RWPE2 (cell line): ENCODE data around the gene USP24.
"Not testable (repeated sequence)": the region's sequence is repeated elsewhere in the genome, so short reads cannot be mapped to it uniquely, and the experiment has no call there.

Source experiments
- ATAC-seq: fragments of 200-7000 bp; cut with Tn5 transposase; 3 replicates; pipeline ENCODE4 v1.9.1; 2021; ENCODE audit warnings: low read depth
- DNase-seq: peaks from one replicate; pipeline ENCODE4 v3.0.0-alpha.2; 2020; ENCODE audit warnings: low spot score
- H3K27ac ChIP-seq: fragments of 450-650 bp; 2 replicates; pipeline ENCODE4 v1.5.1; 2017; ENCODE audit warnings: mild to moderate bottlenecking; ENCODE audit not compliant: poor library complexity, severe bottlenecking
- H3K27me3 ChIP-seq: fragments of 250-450 bp; sonication (Bioruptor Pico); 2 replicates; pipeline ENCODE4 v1.5.1; 2021; ENCODE audit warnings: mild to moderate bottlenecking, moderate library complexity; ENCODE audit not compliant: insufficient read depth, poor library complexity, severe bottlenecking
- H3K36me3 ChIP-seq: fragments of 250-450 bp; sonication (Bioruptor Pico); 2 replicates; pipeline ENCODE4 v1.5.1; 2020; ENCODE audit warnings: low read depth, mild to moderate bottlenecking, moderate library complexity
- H3K4me1 ChIP-seq: fragments of 250-450 bp; sonication (Bioruptor Pico); 2 replicates; pipeline ENCODE4 v1.5.1; 2021; ENCODE audit warnings: mild to moderate bottlenecking, moderate library complexity; ENCODE audit not compliant: insufficient read depth, poor library complexity, severe bottlenecking
- H3K4me3 ChIP-seq: fragments of 250-450 bp; sonication (Bioruptor Pico); 2 replicates; pipeline ENCODE4 v1.5.1; 2021; ENCODE audit warnings: mild to moderate bottlenecking, moderate library complexity; ENCODE audit not compliant: severe bottlenecking
- H3K9me3 ChIP-seq: fragments of 250-450 bp; sonication (Bioruptor Pico); 2 replicates; pipeline ENCODE4 v1.5.1; 2021; ENCODE audit warnings: mild to moderate bottlenecking, moderate library complexity; ENCODE audit not compliant: severe bottlenecking
- TF ChIP-seq, protein P1 (sequence below): fragments of 450-650 bp; IDR thresholded peaks from one replicate; pipeline ENCODE4 v1.5.1; 2017; ENCODE audit warnings: mild to moderate bottlenecking, moderate library complexity; ENCODE audit not compliant: poor library complexity, severe bottlenecking

The USP24 gene

GRCh38 chr1:55195521-55196233, 19.5 kb downstream of the USP24 start:
- no peak; the same call in 2 of the 3 replicates for ATAC-seq
- Histone ChIP-seq H3K27ac (no peak overlapping the region), H3K36me3 (peaks cover 20% of the 10 kb centered on the region), H3K9me3 (no peaks in the 10 kb centered on the region), H3K27me3 (no peaks in the 10 kb centered on the region), H3K4me3 (no peak overlapping the region), H3K4me1 (no peaks in the 10 kb centered on the region)
- no peak for DNase-seq
- TF ChIP-seq, protein P1, sequence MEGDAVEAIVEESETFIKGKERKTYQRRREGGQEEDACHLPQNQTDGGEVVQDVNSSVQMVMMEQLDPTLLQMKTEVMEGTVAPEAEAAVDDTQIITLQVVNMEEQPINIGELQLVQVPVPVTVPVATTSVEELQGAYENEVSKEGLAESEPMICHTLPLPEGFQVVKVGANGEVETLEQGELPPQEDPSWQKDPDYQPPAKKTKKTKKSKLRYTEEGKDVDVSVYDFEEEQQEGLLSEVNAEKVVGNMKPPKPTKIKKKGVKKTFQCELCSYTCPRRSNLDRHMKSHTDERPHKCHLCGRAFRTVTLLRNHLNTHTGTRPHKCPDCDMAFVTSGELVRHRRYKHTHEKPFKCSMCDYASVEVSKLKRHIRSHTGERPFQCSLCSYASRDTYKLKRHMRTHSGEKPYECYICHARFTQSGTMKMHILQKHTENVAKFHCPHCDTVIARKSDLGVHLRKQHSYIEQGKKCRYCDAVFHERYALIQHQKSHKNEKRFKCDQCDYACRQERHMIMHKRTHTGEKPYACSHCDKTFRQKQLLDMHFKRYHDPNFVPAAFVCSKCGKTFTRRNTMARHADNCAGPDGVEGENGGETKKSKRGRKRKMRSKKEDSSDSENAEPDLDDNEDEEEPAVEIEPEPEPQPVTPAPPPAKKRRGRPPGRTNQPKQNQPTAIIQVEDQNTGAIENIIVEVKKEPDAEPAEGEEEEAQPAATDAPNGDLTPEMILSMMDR = no peak

GRCh38 chr1:55194851-55195250, 20.3 kb downstream of the USP24 start:
- H3K9me3 ChIP-seq = no peaks in the 10 kb centered on the region
- H3K27me3 ChIP-seq = no peaks in the 10 kb centered on the region
- TF ChIP-seq, protein P1 = no peak
- no peaks in the 10 kb centered on the region for H3K4me1 ChIP-seq
- ATAC-seq (no peak), DNase-seq (no peak)
- H3K4me3 ChIP-seq = no peak overlapping the region
- no peak overlapping the region for H3K27ac ChIP-seq
- peaks cover 20% of the 10 kb centered on the region for H3K36me3 ChIP-seq

DNA sequence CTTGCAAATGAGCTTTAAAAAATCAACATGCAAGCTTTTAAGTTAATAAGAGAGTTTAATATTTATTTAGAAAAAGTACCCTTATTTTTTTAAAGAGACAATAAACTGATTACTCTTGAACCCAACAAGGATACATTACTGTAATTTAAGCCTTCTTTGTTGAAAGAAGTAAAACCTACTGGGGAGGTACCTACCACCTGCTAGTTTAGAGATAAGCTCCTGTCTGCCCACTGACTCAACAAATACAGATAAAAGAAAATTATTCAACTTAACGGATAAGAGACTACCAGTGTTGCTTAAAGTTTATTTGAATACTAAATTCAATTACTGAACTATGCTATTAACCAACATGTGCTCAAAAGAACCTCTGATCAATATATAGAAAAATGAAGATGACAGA, 23.1 kb downstream of the USP24 start:
- no peaks in the 10 kb centered on the region for H3K9me3 ChIP-seq
- no peaks in the 10 kb centered on the region for H3K4me1 ChIP-seq
- H3K4me3 ChIP-seq = no peak overlapping the region
- H3K36me3 ChIP-seq = peaks cover 2% of the 10 kb centered on the region
- H3K27ac ChIP-seq = no peak overlapping the region
- ATAC-seq = no peak
- no peaks in the 10 kb centered on the region for H3K27me3 ChIP-seq
- no peak for DNase-seq
- TF ChIP-seq, protein P1 = no peak

GRCh38 chr1:55191219-55191952, 23.8 kb downstream of the USP24 start:
- DNase-seq, H3K36me3 ChIP-seq, H3K4me1 ChIP-seq, H3K27me3 ChIP-seq, H3K9me3 ChIP-seq, H3K27ac ChIP-seq, H3K4me3 ChIP-seq: not testable (repeated sequence)
- peak; percentile 29; the same call in 1 of the 3 replicates for ATAC-seq

DNA sequence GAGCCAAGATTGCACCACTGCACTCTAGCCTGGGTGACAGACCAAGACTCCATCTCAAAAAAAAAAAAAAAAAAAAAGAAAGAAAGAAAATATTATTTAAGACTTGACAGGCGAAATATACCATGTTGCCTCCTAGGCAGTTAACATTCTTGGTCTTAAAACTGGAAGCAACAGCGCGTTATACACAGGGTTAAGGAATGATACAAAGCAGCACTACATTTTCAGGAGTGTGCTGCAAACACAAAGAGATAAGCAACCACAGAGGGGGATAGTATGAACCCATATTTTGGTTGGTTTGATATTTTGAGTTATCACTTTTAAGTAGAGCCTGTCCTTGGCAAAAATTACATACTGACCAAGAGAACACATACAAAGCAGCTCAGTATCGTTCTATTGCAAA, 25.1 kb downstream of the USP24 start:
- Histone ChIP-seq H3K27me3 (no peaks in the 10 kb centered on the region), H3K36me3 (no peaks in the 10 kb centered on the region; the same call in 1 of the 2 replicates), H3K27ac (no peak overlapping the region), H3K4me1 (no peaks in the 10 kb centered on the region), H3K4me3 (no peak overlapping the region), H3K9me3 (no peaks in the 10 kb centered on the region)
- TF ChIP-seq, protein P1 = no peak
- no peak for ATAC-seq
- no peak for DNase-seq
